Left lung (tissue), 14 donors: ENCODE data around the gene FDXR. TPM values are rescaled to one million over a fixed set of nuclear protein-coding genes. Genes with fewer than 3 reads are reported as not detected.
A peak's percentile ranks its signal among the peaks of the same experiment; 100 is the strongest.

Experiments used
- ATAC-seq: fragments of 200-7000 bp; cut with Tn5 transposase; one replicate; pipeline ENCODE4 v1.9.1; 2020; ENCODE audit warnings: moderate library complexity
- DNase-seq, 4 donors: peaks; one replicate each; pipeline ENCODE4 v3.0.0-alpha.2; 2013 to 2020
- H3K27ac ChIP-seq, 2 donors: fragments of 200-600 bp; sonication (generic) in 1 of 2; one replicate each; pipeline versions ENCODE4 v1.5.0 to v1.8.0; 2020 to 2021
- H3K27me3 ChIP-seq, 2 donors: fragments of 200-600 bp; sonication (generic) in 1 of 2; one replicate each; pipeline versions ENCODE4 v1.5.0 to v1.8.0; 2020 to 2021
- H3K36me3 ChIP-seq, 2 donors: fragments of 200-600 bp; sonication (generic) in 1 of 2; one replicate each; pipeline versions ENCODE4 v1.5.0 to v1.8.0; 2020 to 2021
- H3K4me1 ChIP-seq, 2 donors: fragments of 200-600 bp; one replicate each; pipeline ENCODE4 v1.8.0; 2021
- H3K4me3 ChIP-seq, 2 donors: fragments of 200-600 bp; sonication (generic) in 1 of 2; one replicate each; pipeline versions ENCODE4 v1.5.0 to v1.8.0; 2020 to 2021; ENCODE audit warnings: mild to moderate bottlenecking in 1 of 2
- H3K9me3 ChIP-seq, 2 donors: fragments of 200-600 bp; sonication (generic) in 1 of 2; one replicate each; pipeline versions ENCODE4 v1.5.0 to v1.8.0; 2020 to 2021
- CTCF ChIP-seq, 2 donors: fragments of 200-600 bp; sonication (generic) in 1 of 2; IDR thresholded peaks; one replicate each; pipeline versions ENCODE4 v1.5.0 to v1.8.0; 2021; ENCODE audit warnings: antibody characterized with exemption in 2 of 2
- intact Hi-C, 2 donors: fragments of 100-400 bp; cut with DNase I; formaldehyde crosslinking; loops; one replicate each; pipeline versions ENCODE4 v1.11.2 to v1.14.2; 2022
- long read RNA-seq, 12 donors: library from polyadenylated mRNA in 2 of 12; unstranded in 2 of 12; transcript quantifications; one replicate each; pipeline ENCODE4 v2.0.0 and lab custom pipeline, GENCODE V29; 2019 to 2026
- polyA plus RNA-seq, 6 donors: library from polyadenylated mRNA; unstranded; fragments of 120-200 nt; gene quantifications; one replicate each; pipeline ENCODE4 v1.2.1, GENCODE V29; 2013; ENCODE audit not compliant: insufficient read length in 6 of 6
- total RNA-seq, 2 donors: library from RNA; stranded (reverse); fragmentation: NEBNext Ultra II Directional; extraction: Animal tissue kit (Norgen Biotek cat#: 25700); gene quantifications; one replicate each; pipeline ENCODE4 v1.2.1, GENCODE V29; 2021
- donor health status: DM: no; HTN: yes; CAD: no.
- donor health status: DM: no; HTN: no; CAD: no.

FDXR gene
- total RNA-seq: 10 to 100 TPM in 1 of 2 donors, 1 to 10 TPM in 1; 7.7 to 17.2 TPM
- 1 to 10 TPM; 5.3 to 7.8 (median 6.2) TPM for polyA plus RNA-seq
- long read RNA-seq, donor 1, partial matches to known transcripts: 0 of 3 reads
- long read RNA-seq, donor 1, other reads (novel, unspliced or antisense): 0 of 3 reads
- long read RNA-seq, donor 2: 0 reads
- long read RNA-seq, donor 3, partial matches to known transcripts: 0 of 3 reads
- long read RNA-seq, donor 3, other reads (novel, unspliced or antisense): 0 of 3 reads
- long read RNA-seq, donor 4, transcript FDXR-201 (12 exons, 1,875 nt): major isoform, 25 of 38 reads
- long read RNA-seq, donor 4, partial matches to known transcripts: 3 of 38 reads
- long read RNA-seq, donor 4, other reads (novel, unspliced or antisense): 10 of 38 reads
- long read RNA-seq, donor 5, partial matches to known transcripts: 0 of 1 reads
- long read RNA-seq, donor 5, other reads (novel, unspliced or antisense): 0 of 1 reads
- long read RNA-seq, donor 6, partial matches to known transcripts: 0 of 4 reads
- long read RNA-seq, donor 6, other reads (novel, unspliced or antisense): 0 of 4 reads
- long read RNA-seq, donor 7, partial matches to known transcripts: 0 of 2 reads
- long read RNA-seq, donor 7, other reads (novel, unspliced or antisense): 0 of 2 reads
- long read RNA-seq, donor 8, partial matches to known transcripts: 0 of 2 reads
- long read RNA-seq, donor 8, other reads (novel, unspliced or antisense): 0 of 2 reads
- long read RNA-seq, donor 9: 0 reads
- long read RNA-seq, donor 10, transcript FDXR-201 (12 exons, 1,875 nt): major isoform, 19 of 24 reads
- long read RNA-seq, donor 10, partial matches to known transcripts: 1 of 24 reads
- long read RNA-seq, donor 10, other reads (novel, unspliced or antisense): 4 of 24 reads
- long read RNA-seq, donor 11: 0 reads
- long read RNA-seq, donor 12, partial matches to known transcripts: 0 of 3 reads
- long read RNA-seq, donor 12, other reads (novel, unspliced or antisense): 0 of 3 reads

GRCh38 chr17:74872313-74873036 is at the start of gene FDXR:
FDXR (minus strand) TSS chr17:74872994; CDS start chr17:74872944, 50 bp downstream.
- H3K27ac ChIP-seq: peak within 1 kb of the TSS; percentile 81 to 90
- intact Hi-C loops: no loop called here
- H3K4me1 ChIP-seq: peaks cover 4 to 14% of the 10 kb centered on the region in 2 donors
- peak within 1 kb of the TSS; percentile 58 for H3K4me3 ChIP-seq
- H3K36me3 ChIP-seq: no peaks in the 10 kb centered on the region
- ATAC-seq (no peak), DNase-seq (peak in 1 of 4 donors; percentile 97)
- H3K9me3 ChIP-seq: no peaks in the 10 kb centered on the region
- TF ChIP-seq CTCF (IDR thresholded peaks at IDR 0.05): no peak
- peaks cover 0 to 2% of the 10 kb centered on the region in 2 donors for H3K27me3 ChIP-seq

GRCh38 chr17:74922172-74922571 is 49.4 kb upstream of the FDXR start:
- H3K27ac ChIP-seq: no peak overlapping the region
- TF ChIP-seq CTCF (IDR thresholded peaks at IDR 0.05): no peak
- intact Hi-C loops: no loop called here
- H3K27me3 ChIP-seq: peaks cover 49 to 100% of the 10 kb centered on the region in 2 donors
- DNase-seq (no peak), ATAC-seq (no peak)
- H3K36me3 ChIP-seq: no peaks in the 10 kb centered on the region
- H3K9me3 ChIP-seq: no peaks in the 10 kb centered on the region
- peaks cover 16 to 23% of the 10 kb centered on the region in 2 donors for H3K4me1 ChIP-seq
- no peak overlapping the region for H3K4me3 ChIP-seq

- peaks cover 49 to 99% of the 10 kb centered on the region in 2 donors for H3K27me3 ChIP-seq
- H3K4me1 ChIP-seq: peaks cover 16 to 23% of the 10 kb centered on the region in 2 donors
- intact Hi-C loops: no loop called here
Observed at GRCh38 chr17:74921769-74922168, 49.0 kb upstream of the FDXR start.

GRCh38 chr17:74921026-74921681 is 48.4 kb upstream of the FDXR start:
- Histone ChIP-seq H3K4me1 (peaks cover 16 to 23% of the 10 kb centered on the region in 2 donors), H3K4me3 (no peak overlapping the region), H3K36me3 (no peaks in the 10 kb centered on the region), H3K27me3 (peaks cover 49 to 97% of the 10 kb centered on the region in 2 donors), H3K9me3 (no peaks in the 10 kb centered on the region), H3K27ac (no peak overlapping the region)
- intact Hi-C loops: no loop called here
- DNase-seq: no peak
- no peak for ATAC-seq
- no peak for TF ChIP-seq CTCF (IDR thresholded peaks at IDR 0.05)

More at GRCh38 chr17:74921769-74922168, 49.0 kb upstream of the FDXR start:
- no peak for TF ChIP-seq CTCF (IDR thresholded peaks at IDR 0.05)
- ATAC-seq (no peak), DNase-seq (no peak)
- no peaks in the 10 kb centered on the region for H3K9me3 ChIP-seq
- H3K27ac ChIP-seq: no peak overlapping the region
- H3K4me3 ChIP-seq: no peak overlapping the region
- no peaks in the 10 kb centered on the region for H3K36me3 ChIP-seq
